Raji (cell line): ENCODE results near the gene PTPRCAP.
A peak's percentile ranks its signal among the peaks of the same experiment; 100 is the strongest.

ENCODE experiments used
- POLR2A ChIP-seq: IDR thresholded peaks from 2 replicates; pipeline ENCODE4 v1.6.1; 2011; ENCODE audit warnings: low read depth, low read length, control low read depth; ENCODE audit not compliant: insufficient read depth

Gene PTPRCAP

GRCh38 chr11:67436459-67437081, 912 bp downstream of the PTPRCAP start:
- TF ChIP-seq POLR2A, result peak; percentile 65

- no peak for TF ChIP-seq POLR2A
Observed at GRCh38 chr11:67435727-67436458, 1.6 kb downstream of the PTPRCAP start.

GRCh38 chr11:67435031-67435726, 2.3 kb downstream of the PTPRCAP start:
- TF ChIP-seq POLR2A, result peak; percentile 26

DNA sequence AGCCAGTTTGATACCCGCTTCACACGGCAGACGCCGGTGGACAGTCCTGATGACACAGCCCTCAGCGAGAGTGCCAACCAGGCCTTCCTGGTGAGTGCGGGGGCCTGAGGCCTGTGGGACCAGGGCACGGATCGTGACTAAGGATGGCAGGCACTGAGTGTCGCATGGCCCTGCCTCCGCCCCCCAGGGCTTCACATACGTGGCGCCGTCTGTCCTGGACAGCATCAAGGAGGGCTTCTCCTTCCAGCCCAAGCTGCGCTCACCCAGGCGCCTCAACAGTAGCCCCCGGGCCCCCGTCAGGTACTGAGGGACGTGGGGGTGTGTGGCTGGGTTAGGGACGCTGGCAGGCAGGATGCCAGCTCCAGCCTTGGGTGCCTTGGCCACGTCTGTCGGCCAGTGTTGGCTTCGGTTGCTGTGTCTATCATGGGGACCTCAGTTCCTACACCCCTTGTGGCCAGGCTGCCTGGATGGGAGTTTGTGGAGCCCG, 3.0 kb downstream of the PTPRCAP start:
- peak; percentile 61; the same call in 1 of the 2 replicates for TF ChIP-seq POLR2A

GRCh38 chr11:67433536-67434394, 3.7 kb downstream of the PTPRCAP start:
- TF ChIP-seq POLR2A, result no peak; the same call in 1 of the 2 replicates

- no peak for TF ChIP-seq POLR2A
Observed at GRCh38 chr11:67432655-67433349, 4.7 kb downstream of the PTPRCAP start.

GRCh38 chr11:67431346-67432249, 5.9 kb downstream of the PTPRCAP start:
- no peak for TF ChIP-seq POLR2A

GRCh38 chr11:67429722-67430121, 7.8 kb downstream of the PTPRCAP start:
- no peak for TF ChIP-seq POLR2A

- no peak for TF ChIP-seq POLR2A
Observed at GRCh38 chr11:67429038-67429668, 8.3 kb downstream of the PTPRCAP start.

GRCh38 chr11:67428052-67429001, 9.2 kb downstream of the PTPRCAP start, which contains the start of gene RPS6KB2:
Gene RPS6KB2, plus strand, starts transcription at chr11:67428494. Its CDS starts 52 bp downstream, at chr11:67428546.
- TF ChIP-seq POLR2A, result peak; percentile 68

DNA sequence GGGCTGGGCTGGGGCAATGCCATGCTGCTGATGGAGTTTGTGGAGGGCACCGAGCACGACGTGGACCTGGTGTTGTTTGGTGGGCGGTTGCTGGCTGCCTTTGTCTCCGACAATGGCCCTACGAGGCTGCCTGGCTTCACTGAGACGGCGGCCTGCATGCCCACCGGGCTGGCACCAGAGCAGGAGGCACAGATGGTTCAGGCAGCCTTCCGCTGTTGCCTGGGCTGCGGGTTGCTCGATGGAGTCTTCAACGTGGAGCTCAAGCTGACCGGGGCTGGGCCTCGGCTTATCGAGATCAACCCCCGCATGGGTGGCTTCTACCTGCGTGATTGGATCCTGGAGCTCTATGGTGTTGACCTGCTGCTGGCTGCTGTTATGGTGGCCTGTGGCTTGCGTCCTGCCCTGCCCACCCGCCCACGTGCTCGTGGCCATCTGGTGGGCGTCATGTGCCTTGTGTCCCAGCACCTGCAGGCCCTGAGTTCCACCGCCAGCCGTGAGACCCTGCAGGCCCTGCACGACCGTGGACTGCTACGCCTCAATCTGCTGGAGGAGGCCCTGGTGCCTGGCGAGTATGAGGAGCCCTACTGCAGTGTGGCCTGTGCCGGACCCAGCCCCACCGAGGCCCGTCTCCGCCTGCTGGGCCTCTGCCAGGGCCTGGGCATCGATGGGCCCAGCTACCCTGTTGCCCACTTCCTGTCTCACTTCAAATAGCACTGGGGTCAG, 13.4 kb downstream of the PTPRCAP start:
- 0 out of 2 replicates have a peak, but pooled peaks have one; percentile 13 for TF ChIP-seq POLR2A
